HG03565 (cell line): Measurements from ENCODE around the gene RBMS3.
"Not testable (repeated sequence)": the region's sequence is repeated elsewhere in the genome, so short reads cannot be mapped to it uniquely, and the experiment has no call there.

ENCODE experiments used
- ATAC-seq: cut with Tn5 transposase; IDR thresholded peaks from one replicate; pipeline ENCODE4 v1.9.1; 2021; ENCODE audit warnings: mild to moderate bottlenecking, moderate library complexity; ENCODE audit not compliant: unreplicated experiment

The RBMS3 gene

DNA sequence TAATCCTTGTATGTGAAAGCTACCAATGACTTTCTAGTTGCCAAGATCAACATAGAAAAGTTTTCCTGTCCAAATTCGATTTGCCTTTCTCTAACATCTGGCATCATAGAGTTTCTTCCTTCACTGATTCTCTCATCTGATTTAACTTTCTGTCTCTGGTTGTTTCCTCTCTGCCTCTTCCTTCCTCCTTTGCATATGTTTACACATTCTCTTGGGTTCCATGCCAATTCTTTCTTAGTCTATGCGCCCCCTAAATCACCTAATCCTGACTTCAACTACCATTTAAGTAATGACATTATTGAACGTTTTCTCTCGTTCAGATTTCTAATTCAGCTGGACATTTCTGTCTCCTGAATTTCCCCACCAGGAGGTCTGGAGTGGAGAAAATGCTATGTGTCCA is 763.6 kb downstream of the RBMS3 start:
- no peak for ATAC-seq

DNA sequence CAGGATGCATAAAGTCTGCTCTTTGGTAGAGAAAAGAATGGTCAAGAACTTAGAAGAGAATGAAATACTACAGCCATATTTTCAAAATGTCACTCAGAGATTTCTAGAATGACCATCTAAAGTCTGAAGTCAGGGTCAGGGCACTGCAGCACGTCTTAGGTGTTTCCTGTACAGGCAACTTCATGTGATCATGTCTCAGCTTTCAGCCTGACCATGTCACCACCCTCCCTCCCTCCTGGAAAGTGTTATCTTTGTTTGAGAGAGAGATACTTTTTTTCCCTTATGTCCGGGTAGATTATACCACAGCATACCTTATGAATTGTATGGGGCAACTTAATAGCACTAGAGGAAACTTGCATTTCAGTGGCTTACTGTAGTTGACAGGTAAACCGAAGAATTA is 767.6 kb downstream of the RBMS3 start:
- no peak for ATAC-seq

DNA sequence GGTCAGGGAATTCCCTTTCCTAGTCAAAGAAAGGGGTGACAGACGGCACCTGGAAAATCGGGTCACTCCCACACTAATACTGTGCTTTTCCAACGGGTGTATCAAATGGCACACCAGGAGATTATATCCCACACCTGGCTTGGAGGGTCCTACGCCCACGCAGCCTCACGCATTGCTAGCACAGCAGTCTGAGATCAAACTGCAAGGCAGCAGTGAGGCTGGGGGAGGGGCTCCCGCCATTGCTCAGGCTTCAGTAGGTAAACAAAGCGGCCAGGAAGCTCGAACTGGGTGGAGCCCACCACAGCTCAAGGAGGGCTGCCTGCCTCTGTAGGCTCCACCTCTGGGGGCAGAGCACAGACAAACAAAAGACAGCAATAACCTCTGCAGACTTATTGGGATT is 769.2 kb downstream of the RBMS3 start:
- ATAC-seq: not testable (repeated sequence)

DNA sequence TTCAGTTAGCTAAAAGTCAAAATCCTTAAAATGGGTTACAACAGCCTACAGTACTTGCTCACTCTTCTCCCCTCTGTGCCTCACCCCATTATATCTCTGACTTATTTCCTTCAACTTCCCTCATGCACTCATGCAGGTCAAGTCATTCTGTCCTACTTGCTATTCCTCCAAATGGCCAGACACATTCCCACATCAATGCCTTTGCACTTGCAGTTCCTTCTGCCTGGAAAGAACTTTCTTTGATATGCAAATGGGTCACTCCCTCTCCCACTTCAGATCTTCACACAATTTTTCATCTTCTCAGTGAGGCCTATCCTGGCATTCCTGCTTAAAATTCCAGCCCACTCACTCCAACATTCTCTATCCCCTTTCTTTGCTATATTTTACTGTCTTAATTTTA is 778.4 kb downstream of the RBMS3 start:
- ATAC-seq: no peak
